Adrenal gland (tissue), 12 donors: Measurements from ENCODE around the gene PRKAR1B. TPM values are rescaled to one million over a fixed set of nuclear protein-coding genes. Genes with fewer than 3 reads are reported as not detected.

Experiments used
- DNase-seq, 7 donors: peaks; one replicate each; pipeline ENCODE4 v3.0.0-alpha.2; 2019 to 2020
- H3K27ac ChIP-seq, 5 donors: fragments of 200-600 bp; sonication (generic) in 4 of 5; 1 replicate in 3 of 5; 2 replicates in 2 of 5; pipeline versions ENCODE4 v1.5.1 to v1.8.0; 2016 to 2020; ENCODE audit warnings: mild to moderate bottlenecking in 1 of 5
- H3K27me3 ChIP-seq: fragments of 200-600 bp; 2 replicates; pipeline ENCODE4 v1.8.0; 2021
- H3K36me3 ChIP-seq, 2 donors: fragments of 200-600 bp; replicated peaks in 1 of 2; 1 replicate in 1 of 2; 2 replicates in 1 of 2; pipeline versions ENCODE4 v1.5.1 to v1.8.0; 2018 to 2022
- H3K4me1 ChIP-seq, 2 donors: fragments of 200-600 bp; replicated peaks in 1 of 2; 1 replicate in 1 of 2; 2 replicates in 1 of 2; pipeline versions ENCODE4 v1.5.1 to v1.8.0; 2018 to 2021
- H3K4me3 ChIP-seq, 4 donors: fragments of 200-600 bp; sonication (generic) in 3 of 4; one replicate each; pipeline ENCODE4 v1.5.1; 2016 to 2018
- H3K9me3 ChIP-seq, 3 donors: fragments of 200-600 bp; sonication (generic) in 1 of 3; replicated peaks in 1 of 3; 1 replicate in 2 of 3; 2 replicates in 1 of 3; pipeline versions ENCODE4 v1.5.1 to v1.8.0; 2016 to 2021
- CTCF ChIP-seq, 6 experiments: fragments of 450-650 bp in 4 of 6; fragments of 200-600 bp in 2 of 6; sonication (generic) in 1 of 6; IDR thresholded peaks; 1 replicate in 5 of 6; 2 replicates in 1 of 6; pipeline versions ENCODE4 v1.5.1 to v1.8.0; 2016 to 2021; ENCODE audit warnings: antibody characterized with exemption in 6 of 6, mild to moderate bottlenecking in 2 of 6, moderate library complexity in 1 of 6
- POLR2A ChIP-seq, 2 donors: fragments of 450-650 bp; IDR thresholded peaks; one replicate each; pipeline ENCODE4 v1.6.1; 2017; ENCODE audit warnings: antibody characterized with exemption in 2 of 2, mild to moderate bottlenecking in 2 of 2, moderate library complexity in 1 of 2
- WGBS, 4 donors: extraction: QIAGEN DNeasy Blood & Tissue Kit in 2 of 4; methylation state at CpG; one replicate each; pipeline versions ENCODE4 v1.1.5 to v1.1.7; 2013 to 2017; 5-methylcytosine and 5-hydroxymethylcytosine counted together
- intact Hi-C, 2 donors: fragments of 100-400 bp; cut with DNase I; formaldehyde crosslinking; loops; one replicate each; pipeline versions ENCODE4 v1.14.1 to v1.15.0; 2022 to 2023
- polyA plus RNA-seq, 3 donors: library from polyadenylated mRNA; stranded (reverse); fragments of 200-250 nt in 2 of 3; fragments of 350-450 nt in 1 of 3; fragmentation: Illumina TruSeq in 1 of 3; extraction: RNeasy Lipid Tissue Mini Kit (QIAGEN cat#74804) in 1 of 3; gene quantifications; one replicate each; pipeline ENCODE4 v1.2.3, GENCODE V29; 2013 to 2014
- total RNA-seq, 9 donors: library from RNA; depleted of rRNA in 4 of 9; stranded (reverse); fragments of >200 nt in 4 of 9; fragments of 120-200 nt in 1 of 9; fragmentation: NEBNext Ultra II Directional in 1 of 9; extraction: Animal tissue kit (Norgen Biotek cat#: 25700) in 1 of 9; gene quantifications; one replicate each; pipeline versions ENCODE4 v1.1.0 to v1.2.4, GENCODE V29; 2013 to 2023
- donor health status: healthy with polysubstance abuse.
- donor health status: Bipolar disorder and iron deficiency.
- donor health status: DM: yes; HTN: yes; CAD: no.
- donor health status: DM: no; HTN: no; CAD: no.
- donor health status: DM: no; HTN: no; CAD: no.
- donor health status: DM: yes; HTN: yes; CAD: no.

The PRKAR1B gene
- total and polyA plus RNA-seq, 12 donors, result 5.2 to 21.5 (median 11.7) TPM

GRCh38 chr7:503575-504111, 223.4 kb downstream of the PRKAR1B start:
- no peak overlapping the region for H3K4me3 ChIP-seq
- intact Hi-C loops, result loop anchor here in 1 of 2 donors (10.0 kb wide), 1 partner anchor 79 kb away; no protein-coding TSS in a partner anchor
- peaks cover 0 to 13% of the 10 kb centered on the region in 2 donors for H3K36me3 ChIP-seq
- TF ChIP-seq POLR2A (IDR thresholded peaks at IDR 0.05), result no peak
- no peak for TF ChIP-seq CTCF (IDR thresholded peaks at IDR 0.05)
- 78 to 91% (median 90%) methylated on average over 8 to 20 of the region's 20 CpGs for WGBS, 4 donors
- no peaks in the 10 kb centered on the region for H3K9me3 ChIP-seq
- no peaks in the 10 kb centered on the region for H3K27me3 ChIP-seq
- H3K4me1 ChIP-seq, result no peaks in the 10 kb centered on the region
- no peak overlapping the region for H3K27ac ChIP-seq
- no peak for DNase-seq

GRCh38 chr7:502296-502695, 224.8 kb downstream of the PRKAR1B start:
- H3K4me1 ChIP-seq, result no peaks in the 10 kb centered on the region
- 86 to 100% (median 92%) methylated on average over 4 to 13 of the region's 13 CpGs; no CpG with 5 or more reads in 1 of the 4 donors for WGBS, 4 donors
- H3K27ac ChIP-seq, result no peak overlapping the region
- H3K9me3 ChIP-seq, result no peaks in the 10 kb centered on the region
- TF ChIP-seq POLR2A (IDR thresholded peaks at IDR 0.05) (no peak), CTCF (IDR thresholded peaks at IDR 0.05) (no peak)
- H3K36me3 ChIP-seq, result peaks cover 0 to 13% of the 10 kb centered on the region in 2 donors
- no peak for DNase-seq
- H3K27me3 ChIP-seq, result no peaks in the 10 kb centered on the region
- no peak overlapping the region for H3K4me3 ChIP-seq
- intact Hi-C loops, result loop anchor here in 1 of 2 donors (10.0 kb wide), 1 partner anchor 77 kb away; no protein-coding TSS in a partner anchor

- TF ChIP-seq POLR2A (IDR thresholded peaks at IDR 0.05) (no peak), CTCF (IDR thresholded peaks at IDR 0.05) (no peak)
- Histone ChIP-seq H3K36me3 (peaks cover 0 to 13% of the 10 kb centered on the region in 2 donors), H3K27me3 (no peaks in the 10 kb centered on the region), H3K4me1 (no peaks in the 10 kb centered on the region), H3K27ac (no peak overlapping the region), H3K9me3 (no peaks in the 10 kb centered on the region), H3K4me3 (no peak overlapping the region)
- no peak for DNase-seq
- intact Hi-C loops, result loop anchor here in 1 of 2 donors (10.0 kb wide), 1 partner anchor 77 kb away; no protein-coding TSS in a partner anchor
- 88 to 96% (median 92%) methylated on average over 7 of the region's 7 CpGs for WGBS, 4 donors
Observed at GRCh38 chr7:501526-501925, 225.6 kb downstream of the PRKAR1B start.

DNA sequence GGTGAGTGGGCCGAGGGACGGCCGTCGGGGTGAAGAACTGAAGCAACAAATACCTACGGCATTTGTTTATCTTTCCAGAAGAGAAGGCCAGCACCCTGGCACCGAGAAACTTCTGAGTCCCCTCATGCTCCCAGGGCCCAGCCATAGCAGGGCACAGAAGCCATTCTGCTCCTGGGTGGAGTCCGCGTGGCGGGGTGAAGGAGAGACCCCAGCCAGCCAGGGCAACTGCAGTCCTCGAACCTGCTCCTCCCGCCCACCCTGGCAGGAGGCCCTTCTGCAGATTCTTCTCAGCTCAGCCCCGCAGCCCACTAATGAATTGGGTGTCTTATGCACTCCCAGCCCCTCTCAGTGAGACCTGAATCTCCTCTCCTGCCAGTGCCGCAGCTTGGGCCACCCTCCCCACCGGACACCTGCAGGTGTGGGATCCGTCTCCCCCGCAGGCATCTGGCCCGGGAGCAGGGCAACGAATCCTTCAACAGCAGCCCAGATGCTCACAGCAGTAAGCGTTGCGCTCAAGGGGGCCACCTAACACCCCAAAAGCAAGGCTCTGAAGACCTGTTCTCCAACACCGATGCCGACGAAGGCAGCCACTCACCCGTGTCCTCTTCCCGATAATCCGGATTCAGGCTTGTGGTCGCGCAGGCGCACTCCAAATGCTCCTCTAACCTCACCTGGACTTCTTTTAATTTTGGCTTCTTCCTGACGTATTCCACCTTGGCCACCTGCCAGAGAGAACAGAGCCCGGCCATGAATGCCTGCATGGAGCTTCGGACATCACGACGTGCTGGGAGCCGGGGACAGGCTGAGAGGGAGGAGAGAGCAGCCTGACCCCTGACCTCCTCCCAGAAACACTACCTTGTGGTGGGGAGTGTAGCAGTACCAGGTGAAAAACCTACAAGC, 226.3 kb downstream of the PRKAR1B start:
- Histone ChIP-seq H3K9me3 (no peaks in the 10 kb centered on the region), H3K36me3 (peaks cover 0 to 13% of the 10 kb centered on the region in 2 donors), H3K4me3 (no peak overlapping the region), H3K27me3 (no peaks in the 10 kb centered on the region), H3K4me1 (no peaks in the 10 kb centered on the region), H3K27ac (no peak overlapping the region)
- no peak for TF ChIP-seq POLR2A (IDR thresholded peaks at IDR 0.05)
- no peak for TF ChIP-seq CTCF (IDR thresholded peaks at IDR 0.05)
- DNase-seq, result no peak
- intact Hi-C loops, result loop anchor here in 1 of 2 donors (10.0 kb wide), 1 partner anchor 76 kb away; no protein-coding TSS in a partner anchor
- WGBS, 4 donors, result 95% methylated on average over 30 to 35 of the region's 35 CpGs
